ENCODE measurements around the gene VENTX.

VENTX gene

DNA sequence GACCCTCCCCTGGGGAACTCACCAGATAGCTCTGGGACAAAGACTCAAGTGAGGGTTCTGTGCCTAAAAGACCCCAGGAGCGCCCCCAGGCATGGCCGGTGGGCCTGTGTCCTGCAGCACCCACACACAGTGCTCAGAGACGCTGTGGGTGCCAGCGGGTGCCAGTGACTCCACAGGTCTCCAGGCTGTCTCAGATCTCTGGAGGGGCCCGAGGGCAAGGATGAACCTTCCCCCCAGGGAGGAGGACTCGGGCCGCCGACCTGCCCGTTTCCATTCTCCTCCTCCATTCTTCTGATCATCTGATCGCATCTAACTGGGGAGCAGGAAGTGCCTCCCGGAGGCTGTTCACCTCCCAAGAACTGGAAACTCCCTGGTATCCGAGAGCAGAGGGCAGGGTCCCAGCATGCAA is 38.0 kb downstream of the VENTX start:
- DNase-seq, result no peak

DNA sequence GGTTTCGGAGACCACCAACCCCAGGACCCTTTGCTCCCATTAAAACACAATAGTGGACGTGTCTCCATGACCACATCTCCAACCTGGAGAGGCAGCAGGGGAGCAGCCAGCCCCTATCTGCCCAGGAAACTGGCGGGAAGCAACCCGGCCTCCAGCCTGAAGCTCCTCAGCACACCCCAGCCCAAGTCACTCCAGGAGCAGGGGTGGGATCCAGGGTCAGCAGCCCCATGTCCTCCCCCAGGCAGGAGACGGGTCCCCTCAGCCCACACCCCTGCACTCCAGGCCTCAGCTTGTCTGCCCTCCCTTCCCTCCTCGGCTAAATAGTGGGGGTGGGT is 38.4 kb downstream of the VENTX start:
- no peak for DNase-seq

GRCh38 chr10:133276435-133277201 is 39.0 kb downstream of the VENTX start, which contains the start of gene ADAM8:
Gene ADAM8 (minus strand): TSS chr10:133276868. CDS start chr10:133276817, 51 bp downstream.
- no peak for DNase-seq

DNA sequence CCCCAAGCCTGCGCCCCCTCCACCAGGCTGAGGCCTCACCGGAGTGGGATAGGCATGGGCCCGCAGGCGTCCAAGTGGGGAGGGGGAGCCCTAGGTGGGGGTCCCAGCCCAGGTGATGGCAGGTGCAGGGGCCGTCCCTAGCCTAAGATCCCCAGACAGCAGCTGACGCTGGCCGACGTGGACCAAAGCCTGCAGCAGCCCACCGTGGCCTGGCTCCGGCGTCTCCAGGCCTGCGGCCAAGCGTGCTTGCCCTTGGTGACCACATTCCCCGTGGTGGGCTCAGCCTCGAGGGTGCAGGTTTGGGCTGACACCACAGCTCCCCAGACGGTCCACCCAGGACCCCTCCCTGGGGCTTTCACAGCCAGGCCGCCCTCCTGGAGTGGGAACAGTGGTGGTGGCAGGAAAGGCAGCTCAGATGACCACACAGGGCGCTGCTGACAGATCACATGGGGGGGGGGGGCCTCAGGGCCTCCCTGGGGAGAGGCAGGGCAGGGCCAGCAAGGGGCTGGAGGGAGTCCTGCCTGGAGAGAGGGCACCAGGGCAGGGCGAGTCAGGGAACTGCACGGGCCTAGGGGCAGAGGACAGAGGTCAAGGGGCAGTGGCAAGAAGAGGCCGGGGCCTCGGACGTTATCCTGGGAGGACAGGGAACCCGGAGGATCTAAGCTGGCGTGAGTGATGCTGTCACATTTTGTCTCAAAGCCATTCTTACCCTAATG is 39.8 kb downstream of the VENTX start:
- DNase-seq, result no peak

GRCh38 chr10:133277993-133278576 is 40.4 kb downstream of the VENTX start:
- DNase-seq, result no peak

DNA sequence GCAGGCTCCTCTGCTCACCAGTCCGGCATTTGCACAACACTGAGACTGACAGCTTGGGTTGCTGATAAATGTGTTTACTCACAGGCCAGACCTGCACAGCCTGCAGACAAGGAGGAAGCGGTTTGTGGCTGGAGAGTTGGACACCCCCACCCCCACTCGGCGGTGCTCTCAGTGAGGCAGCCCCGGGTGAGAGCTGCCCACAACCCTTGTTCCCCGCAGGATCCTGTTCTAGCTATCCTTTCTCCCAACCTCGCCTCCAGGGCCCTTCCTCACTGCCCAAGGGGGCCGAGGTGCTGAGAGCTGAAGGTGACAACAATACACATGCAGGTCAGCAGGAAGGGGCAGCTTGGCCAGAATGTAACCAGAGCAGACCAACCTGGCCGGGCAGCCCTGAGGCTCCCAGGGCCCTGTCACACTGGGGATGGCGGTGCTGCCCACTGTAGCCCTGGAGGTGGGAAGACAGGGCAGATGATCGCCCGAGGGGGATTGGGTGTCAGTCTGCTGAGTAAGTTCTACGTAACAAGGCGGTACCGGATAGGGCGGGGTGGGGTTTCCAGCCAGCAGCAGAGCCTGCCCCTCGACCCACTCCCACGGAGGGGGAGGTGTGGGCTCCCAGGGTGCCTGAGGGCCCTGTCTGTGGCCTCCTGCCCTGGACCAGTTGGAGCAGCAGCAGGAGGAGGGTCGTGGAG is 41.1 kb downstream of the VENTX start:
- DNase-seq, result peak; percentile 57

DNA sequence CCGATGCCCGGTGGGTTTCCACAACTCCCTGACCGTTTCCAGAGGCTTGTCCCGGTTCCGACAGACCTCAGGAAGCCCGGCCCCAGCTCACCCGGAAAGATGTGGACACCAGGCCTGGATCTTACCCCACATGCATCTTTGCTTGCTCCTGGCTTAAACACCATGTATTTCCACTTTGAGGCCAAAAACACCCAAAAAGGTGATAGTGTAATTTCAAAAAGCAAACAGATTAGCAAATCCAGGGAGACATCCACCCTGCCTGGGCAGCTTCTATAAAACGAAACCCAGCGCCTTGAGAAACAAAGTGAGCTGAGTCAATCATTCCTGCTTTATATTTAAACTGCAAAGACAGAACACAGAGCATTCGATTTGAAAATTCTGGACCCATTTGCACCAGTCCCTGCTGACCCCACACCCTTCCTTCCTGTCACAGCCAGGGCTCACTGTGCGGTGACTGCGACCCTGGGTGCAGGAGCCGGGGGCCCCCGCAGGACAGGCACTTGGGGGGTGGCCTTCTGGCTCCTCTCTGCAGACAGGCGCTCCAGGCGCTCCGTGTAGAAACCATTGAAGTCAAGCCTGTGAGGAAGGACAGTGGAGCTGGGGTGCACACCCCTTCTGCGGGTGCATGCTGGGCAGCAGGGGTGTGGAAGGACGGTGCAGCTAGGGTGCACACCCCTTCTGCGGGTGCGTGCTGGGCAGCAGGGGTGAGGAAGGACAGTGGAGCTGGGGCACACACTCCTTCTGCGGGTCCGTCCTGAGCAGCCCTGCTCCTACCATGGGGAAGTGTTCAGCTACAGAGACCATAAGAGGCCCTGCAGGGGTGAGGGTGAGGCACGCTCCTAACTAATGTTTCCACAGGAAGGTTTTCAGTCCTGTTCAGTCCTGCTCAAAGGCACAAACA is 41.9 kb downstream of the VENTX start:
- DNase-seq, result no peak

DNA sequence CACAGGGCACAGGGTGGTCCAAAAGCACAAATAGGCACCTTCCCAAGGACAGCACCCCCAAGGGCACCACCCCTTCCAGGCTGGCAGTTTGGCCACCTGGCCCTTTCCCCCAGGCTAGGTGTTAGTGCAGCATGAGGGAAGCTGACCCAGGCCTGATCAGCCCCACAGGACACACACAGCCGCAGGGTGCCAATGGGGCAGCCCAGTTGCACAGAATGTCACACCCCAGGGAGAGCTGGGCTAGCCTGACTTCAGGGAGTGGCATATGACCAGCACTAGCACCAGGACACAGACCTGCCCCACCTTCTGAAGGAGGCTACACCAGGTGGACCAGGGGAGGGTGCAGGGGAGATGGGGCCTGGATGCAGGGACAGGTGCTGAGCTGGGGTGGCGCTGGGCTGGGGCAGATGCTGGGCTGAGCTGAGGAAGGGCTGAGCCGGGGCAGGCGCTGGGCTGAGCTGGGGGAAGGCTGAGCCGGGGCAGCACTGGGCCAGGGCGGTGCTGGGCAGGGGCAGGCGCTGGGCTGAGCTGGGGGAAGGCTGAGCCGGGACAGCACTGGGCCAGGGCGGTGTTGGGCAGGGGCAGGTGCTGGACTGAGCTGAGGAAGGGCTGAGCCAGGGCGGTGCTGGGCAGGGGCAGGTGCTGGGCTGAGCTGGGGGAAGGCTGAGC is 42.9 kb downstream of the VENTX start:
- DNase-seq, result no peak

- DNase-seq, result no peak
Observed at GRCh38 chr10:133281084-133281483, 43.4 kb downstream of the VENTX start.

DNA sequence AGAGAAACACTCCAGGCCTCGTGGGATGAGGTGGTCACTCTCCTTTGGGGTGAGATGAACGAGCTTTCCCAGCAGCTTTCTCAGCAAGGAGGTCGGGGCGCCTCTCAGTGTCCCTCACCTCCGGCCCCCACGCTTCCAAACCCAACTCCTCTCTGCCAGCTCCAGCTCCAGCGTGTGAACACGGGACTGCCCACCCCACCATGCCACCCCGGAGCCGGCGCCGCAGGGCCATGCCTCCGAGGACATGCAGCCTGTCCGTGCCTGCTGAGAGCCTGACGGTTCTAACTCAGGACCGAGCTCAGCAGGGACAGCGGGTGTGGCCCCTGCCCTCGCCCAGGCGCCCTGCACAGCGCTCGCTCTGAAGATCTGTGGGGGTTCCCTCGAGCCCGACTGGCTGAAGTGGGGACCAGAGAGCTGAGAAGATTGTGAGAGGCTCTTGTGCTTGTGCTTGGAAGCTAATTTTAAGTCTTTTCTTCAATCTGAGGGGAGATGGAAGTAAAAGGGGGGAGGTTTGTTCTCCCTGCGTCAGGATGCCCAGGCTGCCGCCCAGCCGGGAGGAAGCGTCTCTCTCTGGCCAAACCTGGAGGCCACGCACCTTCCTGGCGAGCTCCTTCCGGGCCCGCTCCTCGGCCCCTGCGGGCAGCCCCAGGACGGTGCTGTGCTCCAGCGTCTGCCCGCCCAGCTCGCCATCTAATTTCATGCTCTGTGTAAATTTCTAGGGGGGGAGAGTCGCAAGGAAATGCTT is 44.1 kb downstream of the VENTX start:
- DNase-seq, result no peak

DNA sequence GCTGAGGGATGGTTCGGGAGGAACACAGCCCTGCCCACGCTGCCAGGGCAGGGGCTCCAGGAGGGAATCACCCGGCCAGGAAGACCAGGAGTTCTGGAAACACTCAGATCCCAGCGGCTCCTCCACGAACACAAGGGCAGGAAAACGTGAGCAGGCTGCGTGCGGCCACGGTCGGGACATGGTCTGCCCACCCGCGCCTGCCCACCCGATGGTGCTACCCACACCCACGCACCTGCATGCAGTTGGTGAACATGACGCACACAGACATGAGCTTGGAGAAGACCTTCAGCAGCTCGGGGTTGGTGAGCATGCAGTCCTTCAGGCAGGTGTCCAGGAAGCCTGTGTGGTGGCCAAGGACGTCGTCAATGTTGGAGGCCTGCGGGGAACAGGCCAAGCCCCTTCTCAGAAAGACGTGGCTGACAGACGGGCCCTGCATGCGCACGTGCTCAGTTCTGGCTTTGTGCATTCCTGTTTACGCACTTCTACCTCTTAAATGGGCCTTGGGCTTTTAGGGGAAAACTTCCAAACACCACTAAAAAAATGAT is 45.3 kb downstream of the VENTX start:
- DNase-seq, result no peak

GRCh38 chr10:133283931-133284330 is 46.3 kb downstream of the VENTX start:
- no peak for DNase-seq

DNA sequence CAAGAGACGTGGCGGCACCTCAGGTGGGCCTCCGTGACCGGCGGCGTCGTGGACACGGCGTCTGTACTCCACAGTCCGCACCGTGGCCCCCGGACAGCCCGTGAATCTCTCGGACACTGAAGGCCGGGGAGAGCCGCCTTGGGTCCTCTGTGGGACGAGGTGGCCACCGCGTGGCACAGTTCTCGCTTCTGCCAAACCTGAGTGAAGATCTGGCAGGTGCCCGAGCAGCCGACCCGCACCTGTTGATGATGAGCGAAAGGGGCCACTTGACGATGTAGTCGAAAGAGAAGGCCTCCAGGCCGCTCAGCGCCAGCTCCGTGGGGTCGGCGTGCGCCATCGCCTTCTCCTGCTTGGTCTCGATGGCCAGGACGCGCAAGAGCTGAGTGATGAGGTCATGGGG is 47.6 kb downstream of the VENTX start:
- no peak for DNase-seq

DNA sequence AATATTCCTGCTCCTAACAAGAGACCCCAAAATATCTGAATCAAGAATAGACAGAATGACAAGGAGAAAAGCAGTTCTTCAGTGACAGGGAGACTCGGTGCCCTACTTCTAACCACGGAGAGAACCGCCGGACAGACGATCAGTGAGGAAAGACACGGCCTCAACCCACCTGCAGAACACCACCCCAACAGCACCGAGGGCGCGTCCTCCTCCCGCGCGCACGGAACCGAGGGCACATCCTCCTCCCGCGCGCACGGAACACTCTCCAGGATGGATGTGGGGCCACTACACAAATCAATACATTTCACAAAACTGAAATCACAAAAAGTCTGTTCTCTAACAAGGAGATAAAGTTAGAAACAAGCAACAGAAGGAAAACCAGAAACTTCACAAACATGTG is 48.7 kb downstream of the VENTX start:
- DNase-seq, result no peak

- no peak for DNase-seq
Observed at GRCh38 chr10:133287832-133288500, 50.3 kb downstream of the VENTX start.

- no peak for DNase-seq
Observed at GRCh38 chr10:133289761-133290160, 52.1 kb downstream of the VENTX start.
